ENCODE measurements around the gene EGFL7. TPM values are rescaled to one million over a fixed set of nuclear protein-coding genes. Genes with fewer than 3 reads are reported as not detected.

EGFL7 gene
- polyA plus RNA-seq, 1 experiment, result 3.9 TPM

- Histone ChIP-seq H3K9me3 (ENCODE audit: control insufficient read depth, insufficient read depth, low read length) (peaks cover 7% of the 10 kb centered on the region), H3K27ac (ENCODE audit: low read depth, low read length) (no peak overlapping the region), H3K27me3 (ENCODE audit: control insufficient read depth, insufficient read depth, low read length) (peaks cover 22% of the 10 kb centered on the region), H3K4me3 (ENCODE audit: low read depth, low read length) (no peak overlapping the region)
- DNase-seq (ENCODE audit: low read depth, low spot score), result no peak
- POLR2A ChIA-PET, result no interaction called here
- no peak for TF ChIP-seq CTCF (IDR thresholded peaks at IDR 0.05; ENCODE audit: low read depth, low read length)
- CTCF ChIA-PET, result no interaction called here
Measured at GRCh38 chr9:136656795-136657611, 5.7 kb upstream of the EGFL7 start.

- no peak overlapping the region for H3K4me3 ChIP-seq (ENCODE audit: low read depth, low read length)
- TF ChIP-seq CTCF (IDR thresholded peaks at IDR 0.05; ENCODE audit: low read depth, low read length), result no peak
- DNase-seq (ENCODE audit: low read depth, low spot score), result no peak
- H3K27me3 ChIP-seq (ENCODE audit: control insufficient read depth, insufficient read depth, low read length), result peaks cover 30% of the 10 kb centered on the region
- CTCF ChIA-PET, result interaction anchor here (1.7 kb wide), 1 partner anchor 14 kb away, joined by 4 read pairs; no protein-coding TSS in a partner anchor
- POLR2A ChIA-PET, result no interaction called here
- H3K9me3 ChIP-seq (ENCODE audit: control insufficient read depth, insufficient read depth, low read length), result peaks cover 7% of the 10 kb centered on the region
- no peak overlapping the region for H3K27ac ChIP-seq (ENCODE audit: low read depth, low read length)
Measured at GRCh38 chr9:136657974-136658848, 4.5 kb upstream of the EGFL7 start.

GRCh38 chr9:136658849-136659535 is 3.7 kb upstream of the EGFL7 start:
- ChIA-PET CTCF (interaction anchor here (1.7 kb wide), 1 partner anchor 13 kb away, joined by 4 read pairs; no protein-coding TSS in a partner anchor), POLR2A (no interaction called here)

GRCh38 chr9:136659861-136660784 is 2.6 kb upstream of the EGFL7 start:
- peaks cover 34% of the 10 kb centered on the region for H3K27me3 ChIP-seq (ENCODE audit: control insufficient read depth, insufficient read depth, low read length)
- no peak overlapping the region for H3K27ac ChIP-seq (ENCODE audit: low read depth, low read length)
- ChIA-PET POLR2A (no interaction called here), CTCF (no interaction called here)
- peaks cover 7% of the 10 kb centered on the region for H3K9me3 ChIP-seq (ENCODE audit: control insufficient read depth, insufficient read depth, low read length)
- TF ChIP-seq CTCF (IDR thresholded peaks at IDR 0.05; ENCODE audit: low read depth, low read length), result no peak
- DNase-seq (ENCODE audit: low read depth, low spot score), result no peak
- no peak overlapping the region for H3K4me3 ChIP-seq (ENCODE audit: low read depth, low read length)

More at GRCh38 chr9:136658849-136659535, 3.7 kb upstream of the EGFL7 start:
- H3K4me3 ChIP-seq (ENCODE audit: low read depth, low read length), result no peak overlapping the region
- H3K27me3 ChIP-seq (ENCODE audit: control insufficient read depth, insufficient read depth, low read length), result peaks cover 30% of the 10 kb centered on the region
- no peak for DNase-seq (ENCODE audit: low read depth, low spot score)
- peaks cover 7% of the 10 kb centered on the region for H3K9me3 ChIP-seq (ENCODE audit: control insufficient read depth, insufficient read depth, low read length)
- TF ChIP-seq CTCF (IDR thresholded peaks at IDR 0.05; ENCODE audit: low read depth, low read length), result no peak
- no peak overlapping the region for H3K27ac ChIP-seq (ENCODE audit: low read depth, low read length)
